GM18909 (cell line): Measurements from ENCODE around the gene WDR53.
"Not testable (repeated sequence)": the region's sequence is repeated elsewhere in the genome, so short reads cannot be mapped to it uniquely, and the experiment has no call there.

ENCODE experiments used
- ATAC-seq: cut with Tn5 transposase; IDR thresholded peaks from one replicate; pipeline ENCODE4 v1.9.1; 2021; ENCODE audit warnings: mild to moderate bottlenecking; ENCODE audit not compliant: unreplicated experiment, poor library complexity

WDR53 gene

GRCh38 chr3:196521291-196521690, 47.1 kb downstream of the WDR53 start:
- ATAC-seq: not testable (repeated sequence)

- ATAC-seq: no peak
Measured at GRCh38 chr3:196519718-196520082, 48.7 kb downstream of the WDR53 start.

- no peak for ATAC-seq
Measured at GRCh38 chr3:196518966-196519717, 49.2 kb downstream of the WDR53 start.

GRCh38 chr3:196517919-196518318, 50.4 kb downstream of the WDR53 start:
- ATAC-seq: no peak

GRCh38 chr3:196517162-196517800, 51.1 kb downstream of the WDR53 start:
- ATAC-seq: no peak

GRCh38 chr3:196514913-196515621, 53.3 kb downstream of the WDR53 start, which contains the start of gene SMCO1:
TSS of gene SMCO1 (minus strand) at chr3:196515346. CDS start at chr3:196515209, 137 bp downstream.
- no peak for ATAC-seq

- no peak for ATAC-seq
Measured at GRCh38 chr3:196514350-196514716, 54.0 kb downstream of the WDR53 start.

- no peak for ATAC-seq
Measured at GRCh38 chr3:196513697-196514349, 54.5 kb downstream of the WDR53 start.

GRCh38 chr3:196511646-196512425, 56.5 kb downstream of the WDR53 start:
- ATAC-seq: not testable (repeated sequence)

- ATAC-seq: not testable (repeated sequence)
Measured at GRCh38 chr3:196511108-196511507, 57.2 kb downstream of the WDR53 start.

- no peak for ATAC-seq
Measured at GRCh38 chr3:196506687-196507086, 61.7 kb downstream of the WDR53 start.

GRCh38 chr3:196504556-196504955, 63.8 kb downstream of the WDR53 start:
- no peak for ATAC-seq
